H1 (cell line): ENCODE results near the gene FLNA. TPM values are rescaled to one million over a fixed set of nuclear protein-coding genes. Genes with fewer than 3 reads are reported as not detected.

Experiments used
- CHD7 ChIP-seq: fragments of 300-600 bp; sonication (generic); IDR thresholded peaks from 2 replicates; pipeline ENCODE4 v1.7.1; 2012; ENCODE audit warnings: low read length, moderate library complexity, mild to moderate bottlenecking, inconsistent platforms; ENCODE audit not compliant: insufficient replicate concordance
- polyA plus RNA-seq, 7 experiments: library from polyadenylated mRNA; depleted of rRNA in 3 of 7; stranded (reverse) in 5 of 7; unstranded in 2 of 7; fragments of >200 nt in 5 of 7; fragments of 200-250 nt in 2 of 7; gene quantifications; 1 replicate in 5 of 7; 2 replicates in 1 of 7; 4 replicates in 1 of 7; pipeline versions ENCODE4 v1.2.1 to v1.2.3, GENCODE V29; 2011 to 2013; ENCODE audit warnings: missing spikeins in 2 of 7, mixed read lengths in 2 of 7
- total RNA-seq: library from RNA; stranded (reverse); fragmentation: NEBNext Ultra II Directional; extraction: Animal tissue kit (Norgen Biotek cat#: 25700); gene quantifications from 2 replicates; pipeline ENCODE4 v1.2.1, GENCODE V29; 2021

The FLNA gene
- total and polyA plus RNA-seq, 2 of the 8 experiments (the other 6 are each of a cell fraction or from before 2014, with no cell fraction given), result 315 to 925 TPM

- TF ChIP-seq CHD7, result no peak
Observed at GRCh38 chrX:154309041-154309775, 65.2 kb downstream of the FLNA start (continued).
